Caco-2 (cell line): Measurements from ENCODE around the gene TRPV5. TPM values are rescaled to one million over a fixed set of nuclear protein-coding genes. Genes with fewer than 3 reads are reported as not detected.

Experiments used
- BruUV-seq: library from RNA; stranded (reverse); fragments of 400-500 nt; replicated peaks from 2 replicates; lab custom pipeline; 2021; lab: Mats Ljungman, UMichigan
- CTCF ChIA-PET: fragments of 300-600 bp; sonication (Branson Sonifier 250); formaldehyde crosslinking; loops from one replicate; lab custom pipeline; 2022; ENCODE audit warnings: antibody characterized with exemption; lab: Charles Lee
- POLR2A ChIA-PET: fragments of 300-600 bp; sonication (Branson Sonifier 250); formaldehyde crosslinking; loops from one replicate; lab custom pipeline; 2022; ENCODE audit warnings: antibody characterized with exemption; lab: Charles Lee
- DNase-seq, 2 experiments: peaks; one replicate each; pipeline versions ENCODE4 v3.0.0 to v3.0.0-alpha.2; 2020 to 2022
- H3K27me3 ChIP-seq: replicated peaks from 2 replicates; pipeline ENCODE4 v1.6.0; 2011; ENCODE audit warnings: low read length; ENCODE audit not compliant: control insufficient read depth, insufficient read depth
- H3K36me3 ChIP-seq: 2 replicates; pipeline ENCODE4 v1.5.1; 2011; ENCODE audit warnings: low read length; ENCODE audit not compliant: control insufficient read depth, insufficient read depth
- H3K4me1 ChIP-seq: fragments of 250-450 bp; sonication (Bioruptor Pico); 2 replicates; pipeline ENCODE4 v1.5.1; 2020; ENCODE audit warnings: mild to moderate bottlenecking
- H3K4me3 ChIP-seq: 2 replicates; pipeline ENCODE4 v1.5.1; 2011; ENCODE audit warnings: low read depth, mild to moderate bottlenecking, control low read depth, low read length
- H3K9me3 ChIP-seq: fragments of 250-450 bp; sonication (Bioruptor Pico); 2 replicates; pipeline ENCODE4 v1.5.1; 2020; ENCODE audit warnings: mild to moderate bottlenecking, moderate library complexity
- H3K27ac Mint-ChIP-seq: one replicate; pipeline ENCODE4 v1.8.0; 2022; ENCODE audit warnings: mixed read lengths; ENCODE audit not compliant: unreplicated experiment
- H3K27me3 Mint-ChIP-seq: one replicate; pipeline ENCODE4 v1.8.0; 2022; ENCODE audit warnings: mixed read lengths; ENCODE audit not compliant: insufficient read depth, unreplicated experiment
- H3K36me3 Mint-ChIP-seq: one replicate; pipeline ENCODE4 v1.8.0; 2022; ENCODE audit warnings: mild to moderate bottlenecking, mixed read lengths; ENCODE audit not compliant: insufficient read depth, unreplicated experiment
- H3K4me1 Mint-ChIP-seq: one replicate; pipeline ENCODE4 v1.8.0; 2022; ENCODE audit warnings: low read depth, mixed read lengths; ENCODE audit not compliant: unreplicated experiment
- H3K4me3 Mint-ChIP-seq: one replicate; pipeline ENCODE4 v1.8.0; 2022; ENCODE audit warnings: mild to moderate bottlenecking, moderate library complexity, mixed read lengths; ENCODE audit not compliant: unreplicated experiment
- H3K9me3 Mint-ChIP-seq: one replicate; pipeline ENCODE4 v1.8.0; 2022; ENCODE audit warnings: mixed read lengths; ENCODE audit not compliant: unreplicated experiment
- intact Hi-C: fragments of 100-400 bp; cut with micrococcal nuclease; formaldehyde crosslinking; loops from one replicate; pipeline ENCODE4 v1.10.0; 2022; ENCODE audit not compliant: unreplicated experiment
- total RNA-seq: library from RNA; stranded (reverse); gene quantifications from 2 replicates; pipeline ENCODE4 v1.2.3, GENCODE V29; 2022
- TF ChIP-seq, protein P1 (sequence below), 2 experiments: fragments of 200-600 bp in 1 of 2; IDR thresholded peaks; 1 replicate in 1 of 2; 2 replicates in 1 of 2; pipeline versions ENCODE4 v1.5.1 to v1.8.0; 2011 to 2022; ENCODE audit warnings: antibody characterized with exemption in 1 of 2, control low read depth in 1 of 2, inconsistent platforms in 1 of 2, low read depth in 1 of 2, low read length in 1 of 2, mild to moderate bottlenecking in 1 of 2, moderate library complexity in 1 of 2; ENCODE audit not compliant: insufficient read depth in 1 of 2, severe bottlenecking in 1 of 2, unreplicated experiment in 1 of 2

The TRPV5 gene
- total RNA-seq, 1 experiment from 2014 or later, result not detected

DNA sequence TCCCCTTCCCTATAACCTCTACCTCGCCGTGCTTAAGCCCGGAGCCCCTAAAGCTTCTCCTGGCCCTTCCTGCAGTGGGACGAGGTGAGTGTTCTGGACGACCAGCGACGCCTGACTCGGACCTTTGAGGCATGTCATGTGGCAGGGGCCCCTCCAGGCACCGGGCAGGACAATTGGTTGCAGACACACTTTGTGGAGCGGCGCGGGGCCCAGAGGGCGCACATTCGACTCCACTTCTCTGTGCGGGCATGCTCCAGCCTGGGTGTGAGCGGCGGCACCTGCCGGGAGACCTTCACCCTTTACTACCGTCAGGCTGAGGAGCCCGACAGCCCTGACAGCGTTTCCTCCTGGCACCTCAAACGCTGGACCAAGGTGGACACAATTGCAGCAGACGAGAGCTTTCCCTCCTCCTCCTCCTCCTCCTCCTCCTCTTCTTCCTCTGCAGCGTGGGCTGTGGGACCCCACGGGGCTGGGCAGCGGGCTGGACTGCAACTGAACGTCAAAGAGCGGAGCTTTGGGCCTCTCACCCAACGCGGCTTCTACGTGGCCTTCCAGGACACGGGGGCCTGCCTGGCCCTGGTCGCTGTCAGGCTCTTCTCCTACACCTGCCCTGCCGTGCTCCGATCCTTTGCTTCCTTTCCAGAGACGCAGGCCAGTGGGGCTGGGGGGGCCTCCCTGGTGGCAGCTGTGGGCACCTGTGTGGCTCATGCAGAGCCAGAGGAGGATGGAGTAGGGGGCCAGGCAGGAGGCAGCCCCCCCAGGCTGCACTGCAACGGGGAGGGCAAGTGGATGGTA is 69.5 kb downstream of the TRPV5 start:
- Histone ChIP-seq H3K36me3 (no peaks in the 10 kb centered on the region), H3K27me3 (no peaks in the 10 kb centered on the region), H3K9me3 (no peaks in the 10 kb centered on the region), H3K4me3 (no peak overlapping the region), H3K4me1 (no peaks in the 10 kb centered on the region)
- intact Hi-C loops, result no loop called here
- DNase-seq, result no peak
- H3K27me3 Mint-ChIP-seq, result peaks cover 2% of the 10 kb centered on the region
- POLR2A ChIA-PET, result no interaction called here
- H3K36me3 Mint-ChIP-seq, result no peaks in the 10 kb centered on the region
- BruUV-seq, result no TSS peak
- H3K4me3 Mint-ChIP-seq, result no peak overlapping the region
- H3K4me1 Mint-ChIP-seq, result no peaks in the 10 kb centered on the region
- TF ChIP-seq, protein P1, sequence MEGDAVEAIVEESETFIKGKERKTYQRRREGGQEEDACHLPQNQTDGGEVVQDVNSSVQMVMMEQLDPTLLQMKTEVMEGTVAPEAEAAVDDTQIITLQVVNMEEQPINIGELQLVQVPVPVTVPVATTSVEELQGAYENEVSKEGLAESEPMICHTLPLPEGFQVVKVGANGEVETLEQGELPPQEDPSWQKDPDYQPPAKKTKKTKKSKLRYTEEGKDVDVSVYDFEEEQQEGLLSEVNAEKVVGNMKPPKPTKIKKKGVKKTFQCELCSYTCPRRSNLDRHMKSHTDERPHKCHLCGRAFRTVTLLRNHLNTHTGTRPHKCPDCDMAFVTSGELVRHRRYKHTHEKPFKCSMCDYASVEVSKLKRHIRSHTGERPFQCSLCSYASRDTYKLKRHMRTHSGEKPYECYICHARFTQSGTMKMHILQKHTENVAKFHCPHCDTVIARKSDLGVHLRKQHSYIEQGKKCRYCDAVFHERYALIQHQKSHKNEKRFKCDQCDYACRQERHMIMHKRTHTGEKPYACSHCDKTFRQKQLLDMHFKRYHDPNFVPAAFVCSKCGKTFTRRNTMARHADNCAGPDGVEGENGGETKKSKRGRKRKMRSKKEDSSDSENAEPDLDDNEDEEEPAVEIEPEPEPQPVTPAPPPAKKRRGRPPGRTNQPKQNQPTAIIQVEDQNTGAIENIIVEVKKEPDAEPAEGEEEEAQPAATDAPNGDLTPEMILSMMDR (IDR thresholded peaks at IDR 0.05; ENCODE audit: insufficient read depth in 1 of 2, low read depth in 1 of 2, low read length in 1 of 2, severe bottlenecking in 1 of 2, unreplicated experiment in 1 of 2), result no peak
- H3K27ac Mint-ChIP-seq, result no peak overlapping the region
- CTCF ChIA-PET, result interaction anchor here (0.7 kb wide), 1 partner anchor 9 kb away, joined by 3 read pairs; the partner anchor contains the start of gene EPHB6
- no peaks in the 10 kb centered on the region for H3K9me3 Mint-ChIP-seq

DNA sequence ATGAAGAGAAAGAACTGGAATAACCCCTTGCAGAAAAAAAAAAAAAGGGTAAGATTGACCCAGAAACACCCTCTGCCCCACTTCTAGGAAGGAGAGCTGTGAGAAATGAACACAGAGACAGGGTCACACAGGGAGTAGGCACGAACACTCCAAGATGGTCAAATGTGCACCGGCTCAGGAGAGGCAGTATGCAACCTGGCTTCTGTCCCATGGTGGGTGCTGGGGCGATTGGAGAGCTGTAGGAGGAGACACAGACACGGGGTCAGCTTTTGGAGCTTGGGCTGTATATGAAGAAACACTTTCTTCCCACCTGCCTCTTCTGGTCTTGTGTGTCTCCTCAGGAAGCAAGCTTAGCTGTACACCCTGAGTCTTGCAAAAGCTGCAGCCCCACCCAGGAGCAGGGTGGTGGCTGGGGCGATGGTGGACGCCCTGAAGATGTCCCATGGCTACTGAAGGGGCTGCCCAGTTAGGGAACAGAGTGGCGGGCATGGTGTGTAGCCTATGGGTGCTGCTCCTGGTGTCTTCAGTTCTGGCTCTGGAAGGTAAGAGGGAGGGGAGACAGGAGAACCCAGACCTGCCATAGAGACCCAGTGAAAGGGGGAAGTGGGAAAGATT is 70.7 kb downstream of the TRPV5 start:
- no peaks in the 10 kb centered on the region for H3K9me3 ChIP-seq
- H3K4me1 ChIP-seq, result no peaks in the 10 kb centered on the region
- Mint-ChIP-seq H3K4me3 (no peak overlapping the region), H3K27ac (no peak overlapping the region), H3K4me1 (no peaks in the 10 kb centered on the region), H3K36me3 (no peaks in the 10 kb centered on the region), H3K27me3 (peaks cover 2% of the 10 kb centered on the region), H3K9me3 (no peaks in the 10 kb centered on the region)
- DNase-seq, result no peak
- H3K4me3 ChIP-seq, result no peak overlapping the region
- TF ChIP-seq, protein P1 (IDR thresholded peaks at IDR 0.05; ENCODE audit: insufficient read depth in 1 of 2, low read depth in 1 of 2, low read length in 1 of 2, severe bottlenecking in 1 of 2, unreplicated experiment in 1 of 2), result no peak
- ChIA-PET POLR2A (no interaction called here), CTCF (interaction anchor here (0.6 to 0.7 kb wide), 2 partner anchors 143 to 217 kb away, joined by 3 read pairs; no protein-coding TSS in a partner anchor)
- intact Hi-C loops, result no loop called here
- no TSS peak for BruUV-seq
- no peaks in the 10 kb centered on the region for H3K36me3 ChIP-seq
- H3K27me3 ChIP-seq, result no peaks in the 10 kb centered on the region

DNA sequence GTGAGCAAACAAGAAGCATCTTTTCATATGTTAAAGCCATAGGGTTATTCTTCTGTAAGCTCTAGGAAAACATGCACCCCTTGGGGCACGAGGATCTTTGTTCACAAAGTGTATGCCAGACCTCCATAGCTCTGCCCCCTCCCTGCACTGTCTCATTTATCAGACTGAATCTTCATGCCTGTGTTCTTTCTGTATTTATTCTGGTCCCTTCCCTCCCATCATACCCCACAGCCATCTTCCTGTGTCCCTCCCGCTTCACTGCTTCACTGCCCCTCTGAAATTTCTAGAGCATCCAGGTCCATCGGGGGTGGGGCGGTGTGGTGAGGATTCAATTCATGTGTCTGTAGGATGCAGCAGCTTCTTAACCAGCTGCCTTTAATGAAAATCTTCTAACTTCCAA is 71.2 kb downstream of the TRPV5 start:
- BruUV-seq, result no TSS peak
- ChIA-PET CTCF (no interaction called here), POLR2A (no interaction called here)
- Histone ChIP-seq H3K9me3 (no peaks in the 10 kb centered on the region), H3K27me3 (no peaks in the 10 kb centered on the region), H3K36me3 (no peaks in the 10 kb centered on the region), H3K4me1 (no peaks in the 10 kb centered on the region), H3K4me3 (no peak overlapping the region)
- Mint-ChIP-seq H3K27me3 (peaks cover 2% of the 10 kb centered on the region), H3K27ac (no peak overlapping the region), H3K4me3 (no peak overlapping the region), H3K4me1 (no peaks in the 10 kb centered on the region), H3K9me3 (no peaks in the 10 kb centered on the region), H3K36me3 (no peaks in the 10 kb centered on the region)
- intact Hi-C loops, result no loop called here
- TF ChIP-seq, protein P1 (IDR thresholded peaks at IDR 0.05; ENCODE audit: insufficient read depth in 1 of 2, low read depth in 1 of 2, low read length in 1 of 2, severe bottlenecking in 1 of 2, unreplicated experiment in 1 of 2), result no peak
- DNase-seq, result no peak
